ENCODE data around the gene FRYL. TPM values are rescaled to one million over a fixed set of nuclear protein-coding genes. Genes with fewer than 3 reads are reported as not detected.
A peak's percentile ranks its signal among the peaks of the same experiment; 100 is the strongest.

The FRYL gene
- total RNA-seq, 1 experiment from 2014 or later = 103 TPM

- Histone ChIP-seq H4K20me1 (ENCODE audit: insufficient read depth, low read depth, low read length) (no peaks in the 10 kb centered on the region), H3K9me3 (ENCODE audit: low read length) (no peaks in the 10 kb centered on the region), H3K27me3 (ENCODE audit: low read length) (no peaks in the 10 kb centered on the region), H3K4me2 (ENCODE audit: low read depth, low read length, poor library complexity, severe bottlenecking) (no peak overlapping the region), H3K4me1 (ENCODE audit: low read length) (no peaks in the 10 kb centered on the region), H3K27ac (ENCODE audit: low read length) (no peak overlapping the region), H2AFZ (ENCODE audit: low read length) (no peak overlapping the region), H3K9me2 (replicated peaks; ENCODE audit: insufficient read depth, low read length) (no peaks in the 10 kb centered on the region), H3K4me3 (ENCODE audit: low read length) (no peak overlapping the region), H3K9ac (ENCODE audit: low read length) (no peak overlapping the region), H3K36me3 (ENCODE audit: insufficient read depth, low read length) (no peaks in the 10 kb centered on the region), H3K79me2 (ENCODE audit: low read length) (no peaks in the 10 kb centered on the region)
- no peak for DNase-seq
Observed at GRCh38 chr4:48478273-48478672, 301.8 kb downstream of the FRYL start.

- Histone ChIP-seq H3K9me3 (ENCODE audit: low read length) (no peaks in the 10 kb centered on the region), H3K4me2 (ENCODE audit: low read depth, low read length, poor library complexity, severe bottlenecking) (no peak overlapping the region), H3K4me1 (ENCODE audit: low read length) (peaks cover 7% of the 10 kb centered on the region), H2AFZ (ENCODE audit: low read length) (no peak overlapping the region), H3K9ac (ENCODE audit: low read length) (no peak overlapping the region), H3K79me2 (ENCODE audit: low read length) (no peaks in the 10 kb centered on the region), H3K9me2 (replicated peaks; ENCODE audit: insufficient read depth, low read length) (no peaks in the 10 kb centered on the region), H3K27ac (ENCODE audit: low read length) (no peak overlapping the region), H3K4me3 (ENCODE audit: low read length) (no peak overlapping the region), H3K36me3 (ENCODE audit: insufficient read depth, low read length) (no peaks in the 10 kb centered on the region; the same call in 1 of the 2 replicates), H3K27me3 (ENCODE audit: low read length) (no peaks in the 10 kb centered on the region), H4K20me1 (ENCODE audit: insufficient read depth, low read depth, low read length) (no peaks in the 10 kb centered on the region)
- no peak for DNase-seq
Observed at GRCh38 chr4:48475770-48476169, 304.3 kb downstream of the FRYL start.

- Histone ChIP-seq H3K4me3 (ENCODE audit: low read length) (no peak overlapping the region), H2AFZ (ENCODE audit: low read length) (no peak overlapping the region), H3K36me3 (ENCODE audit: insufficient read depth, low read length) (no peaks in the 10 kb centered on the region; the same call in 1 of the 2 replicates), H3K4me1 (ENCODE audit: low read length) (peaks cover 14% of the 10 kb centered on the region), H3K9me2 (replicated peaks; ENCODE audit: insufficient read depth, low read length) (no peaks in the 10 kb centered on the region), H3K27ac (ENCODE audit: low read length) (no peak overlapping the region), H3K4me2 (ENCODE audit: low read depth, low read length, poor library complexity, severe bottlenecking) (no peak overlapping the region), H3K9ac (ENCODE audit: low read length) (no peak overlapping the region), H3K9me3 (ENCODE audit: low read length) (no peaks in the 10 kb centered on the region), H3K79me2 (ENCODE audit: low read length) (no peaks in the 10 kb centered on the region), H3K27me3 (ENCODE audit: low read length) (no peaks in the 10 kb centered on the region), H4K20me1 (ENCODE audit: insufficient read depth, low read depth, low read length) (no peaks in the 10 kb centered on the region)
- no peak for DNase-seq
Observed at GRCh38 chr4:48472794-48473193, 307.3 kb downstream of the FRYL start.

- H3K4me3 ChIP-seq (ENCODE audit: low read length) = no peak overlapping the region
- no peak overlapping the region for H3K4me2 ChIP-seq (ENCODE audit: low read depth, low read length, poor library complexity, severe bottlenecking)
- peaks cover 26% of the 10 kb centered on the region for H3K4me1 ChIP-seq (ENCODE audit: low read length)
- H4K20me1 ChIP-seq (ENCODE audit: insufficient read depth, low read depth, low read length) = no peaks in the 10 kb centered on the region
- H3K9ac ChIP-seq (ENCODE audit: low read length) = no peak overlapping the region
- H3K27me3 ChIP-seq (ENCODE audit: low read length) = no peaks in the 10 kb centered on the region
- no peaks in the 10 kb centered on the region for H3K79me2 ChIP-seq (ENCODE audit: low read length)
- H3K27ac ChIP-seq (ENCODE audit: low read length) = no peak overlapping the region
- H3K9me3 ChIP-seq (ENCODE audit: low read length) = no peaks in the 10 kb centered on the region
- H2AFZ ChIP-seq (ENCODE audit: low read length) = no peak overlapping the region
- no peak for DNase-seq
- no peaks in the 10 kb centered on the region; the same call in 1 of the 2 replicates for H3K36me3 ChIP-seq (ENCODE audit: insufficient read depth, low read length)
- H3K9me2 ChIP-seq (replicated peaks; ENCODE audit: insufficient read depth, low read length) = no peaks in the 10 kb centered on the region; the same call in 1 of the 2 replicates
Observed at GRCh38 chr4:48470570-48470969, 309.5 kb downstream of the FRYL start.

- H3K4me1 ChIP-seq (ENCODE audit: low read length) = peaks cover 26% of the 10 kb centered on the region
- no peaks in the 10 kb centered on the region; the same call in 1 of the 2 replicates for H3K9me2 ChIP-seq (replicated peaks; ENCODE audit: insufficient read depth, low read length)
Observed at GRCh38 chr4:48470137-48470536, 309.9 kb downstream of the FRYL start.

GRCh38 chr4:48467891-48468290 is 312.2 kb downstream of the FRYL start:
- H3K79me2 ChIP-seq (ENCODE audit: low read length) = no peaks in the 10 kb centered on the region
- H3K36me3 ChIP-seq (ENCODE audit: insufficient read depth, low read length) = no peaks in the 10 kb centered on the region; the same call in 1 of the 2 replicates
- no peak overlapping the region for H2AFZ ChIP-seq (ENCODE audit: low read length)
- no peaks in the 10 kb centered on the region for H3K9me3 ChIP-seq (ENCODE audit: low read length)
- no peak for DNase-seq
- peak overlapping the region; percentile 60 for H3K4me2 ChIP-seq (ENCODE audit: low read depth, low read length, poor library complexity, severe bottlenecking)
- H3K9me2 ChIP-seq (replicated peaks; ENCODE audit: insufficient read depth, low read length) = no peaks in the 10 kb centered on the region; the same call in 1 of the 2 replicates
- no peaks in the 10 kb centered on the region for H3K27me3 ChIP-seq (ENCODE audit: low read length)
- no peaks in the 10 kb centered on the region for H4K20me1 ChIP-seq (ENCODE audit: insufficient read depth, low read depth, low read length)
- peak overlapping the region; percentile 35; the same call in 1 of the 2 replicates for H3K4me3 ChIP-seq (ENCODE audit: low read length)
- H3K4me1 ChIP-seq (ENCODE audit: low read length) = peaks cover 24% of the 10 kb centered on the region
- no peak overlapping the region for H3K27ac ChIP-seq (ENCODE audit: low read length)
- no peak overlapping the region for H3K9ac ChIP-seq (ENCODE audit: low read length)

More at GRCh38 chr4:48470137-48470536, 309.9 kb downstream of the FRYL start:
- H3K27me3 ChIP-seq (ENCODE audit: low read length) = no peaks in the 10 kb centered on the region
- H4K20me1 ChIP-seq (ENCODE audit: insufficient read depth, low read depth, low read length) = no peaks in the 10 kb centered on the region
- no peaks in the 10 kb centered on the region; the same call in 1 of the 2 replicates for H3K36me3 ChIP-seq (ENCODE audit: insufficient read depth, low read length)
- H2AFZ ChIP-seq (ENCODE audit: low read length) = no peak overlapping the region
- H3K79me2 ChIP-seq (ENCODE audit: low read length) = no peaks in the 10 kb centered on the region
- DNase-seq = no peak
- no peak overlapping the region for H3K9ac ChIP-seq (ENCODE audit: low read length)
- H3K9me3 ChIP-seq (ENCODE audit: low read length) = no peaks in the 10 kb centered on the region
- no peak overlapping the region for H3K4me2 ChIP-seq (ENCODE audit: low read depth, low read length, poor library complexity, severe bottlenecking)
- no peak overlapping the region for H3K4me3 ChIP-seq (ENCODE audit: low read length)
- H3K27ac ChIP-seq (ENCODE audit: low read length) = no peak overlapping the region

GRCh38 chr4:48467442-48467841 is 312.6 kb downstream of the FRYL start:
- Histone ChIP-seq H3K4me1 (ENCODE audit: low read length) (peaks cover 24% of the 10 kb centered on the region), H2AFZ (ENCODE audit: low read length) (no peak overlapping the region), H3K79me2 (ENCODE audit: low read length) (no peaks in the 10 kb centered on the region), H3K36me3 (ENCODE audit: insufficient read depth, low read length) (no peaks in the 10 kb centered on the region; the same call in 1 of the 2 replicates), H3K9me2 (replicated peaks; ENCODE audit: insufficient read depth, low read length) (no peaks in the 10 kb centered on the region; the same call in 1 of the 2 replicates), H3K4me2 (ENCODE audit: low read depth, low read length, poor library complexity, severe bottlenecking) (peak overlapping the region; percentile 60), H3K9ac (ENCODE audit: low read length) (no peak overlapping the region), H3K27ac (ENCODE audit: low read length) (no peak overlapping the region), H3K27me3 (ENCODE audit: low read length) (no peaks in the 10 kb centered on the region), H4K20me1 (ENCODE audit: insufficient read depth, low read depth, low read length) (no peaks in the 10 kb centered on the region), H3K4me3 (ENCODE audit: low read length) (peak overlapping the region; percentile 35; the same call in 1 of the 2 replicates), H3K9me3 (ENCODE audit: low read length) (no peaks in the 10 kb centered on the region)
- peak; percentile 56 for DNase-seq

GRCh38 chr4:48462363-48462762 is 317.7 kb downstream of the FRYL start:
- Histone ChIP-seq H3K9me2 (replicated peaks; ENCODE audit: insufficient read depth, low read length) (no peaks in the 10 kb centered on the region; the same call in 1 of the 2 replicates), H3K79me2 (ENCODE audit: low read length) (no peaks in the 10 kb centered on the region), H3K9me3 (ENCODE audit: low read length) (no peaks in the 10 kb centered on the region), H3K27ac (ENCODE audit: low read length) (no peak overlapping the region), H3K36me3 (ENCODE audit: insufficient read depth, low read length) (no peaks in the 10 kb centered on the region), H4K20me1 (ENCODE audit: insufficient read depth, low read depth, low read length) (no peaks in the 10 kb centered on the region), H3K27me3 (ENCODE audit: low read length) (no peaks in the 10 kb centered on the region), H3K4me1 (ENCODE audit: low read length) (peaks cover 8% of the 10 kb centered on the region), H2AFZ (ENCODE audit: low read length) (no peak overlapping the region), H3K4me3 (ENCODE audit: low read length) (no peak overlapping the region), H3K9ac (ENCODE audit: low read length) (no peak overlapping the region), H3K4me2 (ENCODE audit: low read depth, low read length, poor library complexity, severe bottlenecking) (no peak overlapping the region)
- DNase-seq = no peak

Data from Karpas-422 (cell line).